T-helper 2 cell treated with Interferon-gamma antibody and Interleukin-4, amounts not matched to agents 5 μg/mL and 100 μg/mL, for 36 hours (primary cell): ENCODE results near the gene PTS.
"Not testable (repeated sequence)": the region's sequence is repeated elsewhere in the genome, so short reads cannot be mapped to it uniquely, and the experiment has no call there.

ENCODE experiments used
- DNase-seq: peaks from one replicate; pipeline ENCODE4 v3.0.0; 2021; ENCODE audit warnings: low spot score
- H3K27ac Mint-ChIP-seq: one replicate; pipeline ENCODE4 v1.8.0; 2021; ENCODE audit warnings: mild to moderate bottlenecking, mixed read lengths
- H3K27me3 Mint-ChIP-seq: one replicate; pipeline ENCODE4 v1.8.0; 2021; ENCODE audit warnings: low read depth, mixed read lengths
- H3K36me3 Mint-ChIP-seq: one replicate; pipeline ENCODE4 v1.8.0; 2021; ENCODE audit warnings: low read depth, mixed read lengths
- H3K4me1 Mint-ChIP-seq: one replicate; pipeline ENCODE4 v1.8.0; 2021; ENCODE audit warnings: low read depth, mixed read lengths
- H3K4me3 Mint-ChIP-seq: one replicate; pipeline ENCODE4 v1.8.0; 2022; ENCODE audit warnings: mild to moderate bottlenecking, moderate library complexity, mixed read lengths
- H3K9me3 Mint-ChIP-seq: one replicate; pipeline ENCODE4 v1.8.0; 2021; ENCODE audit warnings: mixed read lengths

The PTS gene

GRCh38 chr11:112226062-112226830 lies at the start of gene PTS:
Gene PTS (plus strand): TSS chr11:112226428. CDS start chr11:112226444, 16 bp downstream.
- peak within 1 kb of the TSS; percentile 93 for H3K27ac Mint-ChIP-seq
- peaks cover 26% of the 10 kb centered on the region for H3K36me3 Mint-ChIP-seq
- H3K9me3 Mint-ChIP-seq: no peaks in the 10 kb centered on the region
- peak within 1 kb of the TSS; percentile 86 for H3K4me3 Mint-ChIP-seq
- H3K4me1 Mint-ChIP-seq: peaks cover 28% of the 10 kb centered on the region
- no peaks in the 10 kb centered on the region for H3K27me3 Mint-ChIP-seq
- peak; percentile 86 for DNase-seq

- DNase-seq: no peak
- Mint-ChIP-seq H3K27ac (no peak overlapping the region), H3K27me3 (peaks cover 35% of the 10 kb centered on the region), H3K4me3 (no peak overlapping the region), H3K36me3 (no peaks in the 10 kb centered on the region), H3K9me3 (no peaks in the 10 kb centered on the region), H3K4me1 (peaks cover 7% of the 10 kb centered on the region)
These were observed 48.6 kb upstream of the PTS start for GRCh38 chr11:112177589-112177988.

- no peaks in the 10 kb centered on the region for H3K36me3 Mint-ChIP-seq
- H3K27ac Mint-ChIP-seq: no peak overlapping the region
- no peak overlapping the region for H3K4me3 Mint-ChIP-seq
- no peak for DNase-seq
- no peaks in the 10 kb centered on the region for H3K9me3 Mint-ChIP-seq
- peaks cover 35% of the 10 kb centered on the region for H3K27me3 Mint-ChIP-seq
- peaks cover 7% of the 10 kb centered on the region for H3K4me1 Mint-ChIP-seq
These were observed 47.8 kb upstream of the PTS start for GRCh38 chr11:112178428-112178827.

- H3K27me3 Mint-ChIP-seq: peaks cover 39% of the 10 kb centered on the region
- H3K4me3 Mint-ChIP-seq: no peak overlapping the region
- H3K27ac Mint-ChIP-seq: no peak overlapping the region
- no peak for DNase-seq
- H3K36me3 Mint-ChIP-seq: no peaks in the 10 kb centered on the region
- H3K9me3 Mint-ChIP-seq: no peaks in the 10 kb centered on the region
- H3K4me1 Mint-ChIP-seq: peaks cover 7% of the 10 kb centered on the region
These were observed 47.3 kb upstream of the PTS start for GRCh38 chr11:112178936-112179335.

GRCh38 chr11:112179601-112180000 lies 46.6 kb upstream of the PTS start:
- no peak overlapping the region for H3K4me3 Mint-ChIP-seq
- peaks cover 7% of the 10 kb centered on the region for H3K4me1 Mint-ChIP-seq
- H3K36me3 Mint-ChIP-seq: no peaks in the 10 kb centered on the region
- no peak overlapping the region for H3K27ac Mint-ChIP-seq
- H3K9me3 Mint-ChIP-seq: no peaks in the 10 kb centered on the region
- peaks cover 39% of the 10 kb centered on the region for H3K27me3 Mint-ChIP-seq
- no peak for DNase-seq

- H3K9me3 Mint-ChIP-seq: no peaks in the 10 kb centered on the region
- DNase-seq: no peak
- peaks cover 28% of the 10 kb centered on the region for H3K27me3 Mint-ChIP-seq
- no peak overlapping the region for H3K27ac Mint-ChIP-seq
- H3K36me3 Mint-ChIP-seq: no peaks in the 10 kb centered on the region
- H3K4me3 Mint-ChIP-seq: no peak overlapping the region
- peaks cover 3% of the 10 kb centered on the region for H3K4me1 Mint-ChIP-seq
These were observed 43.4 kb upstream of the PTS start for GRCh38 chr11:112182867-112183266.

- no peak for DNase-seq
- no peaks in the 10 kb centered on the region for H3K9me3 Mint-ChIP-seq
- H3K27me3 Mint-ChIP-seq: peaks cover 4% of the 10 kb centered on the region
- no peaks in the 10 kb centered on the region for H3K4me1 Mint-ChIP-seq
- no peaks in the 10 kb centered on the region for H3K36me3 Mint-ChIP-seq
- no peak overlapping the region for H3K4me3 Mint-ChIP-seq
- no peak overlapping the region for H3K27ac Mint-ChIP-seq
These were observed 40.3 kb upstream of the PTS start for GRCh38 chr11:112185883-112186282.

GRCh38 chr11:112186304-112186703 lies 39.9 kb upstream of the PTS start:
- DNase-seq: no peak
- Mint-ChIP-seq H3K4me3 (no peak overlapping the region), H3K27ac (no peak overlapping the region), H3K9me3 (no peaks in the 10 kb centered on the region), H3K4me1 (no peaks in the 10 kb centered on the region), H3K27me3 (peaks cover 4% of the 10 kb centered on the region), H3K36me3 (no peaks in the 10 kb centered on the region)

GRCh38 chr11:112195113-112195512 lies 31.1 kb upstream of the PTS start:
- not testable (repeated sequence) for H3K4me3 Mint-ChIP-seq, H3K27me3 Mint-ChIP-seq, H3K27ac Mint-ChIP-seq, H3K36me3 Mint-ChIP-seq, DNase-seq, H3K4me1 Mint-ChIP-seq, H3K9me3 Mint-ChIP-seq

- no peak for DNase-seq
- no peaks in the 10 kb centered on the region for H3K9me3 Mint-ChIP-seq
- no peaks in the 10 kb centered on the region for H3K36me3 Mint-ChIP-seq
- no peak overlapping the region for H3K4me3 Mint-ChIP-seq
- peaks cover 5% of the 10 kb centered on the region for H3K27me3 Mint-ChIP-seq
- no peaks in the 10 kb centered on the region for H3K4me1 Mint-ChIP-seq
- H3K27ac Mint-ChIP-seq: no peak overlapping the region
These were observed 30.3 kb upstream of the PTS start for GRCh38 chr11:112195951-112196351.

- DNase-seq: no peak
- Mint-ChIP-seq H3K9me3 (no peaks in the 10 kb centered on the region), H3K36me3 (no peaks in the 10 kb centered on the region), H3K27ac (no peak overlapping the region), H3K4me3 (no peak overlapping the region), H3K4me1 (no peaks in the 10 kb centered on the region), H3K27me3 (peaks cover 5% of the 10 kb centered on the region)
These were observed 29.6 kb upstream of the PTS start for GRCh38 chr11:112196519-112197087.

GRCh38 chr11:112199101-112199500 lies 27.1 kb upstream of the PTS start:
- not testable (repeated sequence) for H3K27ac Mint-ChIP-seq, DNase-seq, H3K4me3 Mint-ChIP-seq, H3K36me3 Mint-ChIP-seq, H3K9me3 Mint-ChIP-seq, H3K4me1 Mint-ChIP-seq
- peaks cover 10% of the 10 kb centered on the region for H3K27me3 Mint-ChIP-seq

GRCh38 chr11:112200252-112200651 lies 26.0 kb upstream of the PTS start:
- Mint-ChIP-seq H3K4me1 (no peaks in the 10 kb centered on the region), H3K36me3 (no peaks in the 10 kb centered on the region), H3K27ac (no peak overlapping the region), H3K4me3 (no peak overlapping the region), H3K27me3 (peaks cover 13% of the 10 kb centered on the region), H3K9me3 (no peaks in the 10 kb centered on the region)
- no peak for DNase-seq

- Mint-ChIP-seq H3K9me3 (no peaks in the 10 kb centered on the region), H3K4me1 (peaks cover 2% of the 10 kb centered on the region), H3K4me3 (no peak overlapping the region), H3K27ac (no peak overlapping the region), H3K36me3 (no peaks in the 10 kb centered on the region), H3K27me3 (peaks cover 31% of the 10 kb centered on the region)
- DNase-seq: no peak
These were observed 20.2 kb upstream of the PTS start for GRCh38 chr11:112206071-112206470.

- no peak overlapping the region for H3K4me3 Mint-ChIP-seq
- peaks cover 28% of the 10 kb centered on the region for H3K27me3 Mint-ChIP-seq
- peaks cover 10% of the 10 kb centered on the region for H3K4me1 Mint-ChIP-seq
- no peaks in the 10 kb centered on the region for H3K9me3 Mint-ChIP-seq
- DNase-seq: no peak
- no peaks in the 10 kb centered on the region for H3K36me3 Mint-ChIP-seq
- H3K27ac Mint-ChIP-seq: no peak overlapping the region
These were observed 15.3 kb upstream of the PTS start for GRCh38 chr11:112210890-112211289.
